Endothelial cell of umbilical vein (primary cell): ENCODE measurements around the gene TMEM109. TPM values are rescaled to one million over a fixed set of nuclear protein-coding genes. Genes with fewer than 3 reads are reported as not detected.

ENCODE experiments used
- BruUV-seq: library from RNA; stranded (reverse); fragments of 400-500 nt; replicated peaks from 2 replicates; lab custom pipeline; 2021; lab: Mats Ljungman, UMichigan
- CTCF ChIA-PET: fragments of 300-600, 350-600 bp; sonication (Branson Sonifier 250); formaldehyde crosslinking; loops from one replicate; lab custom pipeline; 2021; ENCODE audit warnings: antibody characterized with exemption, inconsistent platforms; lab: Charles Lee
- POLR2A ChIA-PET: fragments of 300-600, 350-600 bp; sonication (Branson Sonifier 250); formaldehyde crosslinking; loops from one replicate; lab custom pipeline; 2021; ENCODE audit warnings: antibody characterized with exemption, inconsistent platforms; lab: Charles Lee
- DNase-seq: peaks from one replicate; pipeline ENCODE4 v3.0.0-alpha.2; 2011; ENCODE audit warnings: low read depth, low spot score
- FAIRE-seq: peaks from 2 replicates; lab custom pipeline; 2011; peaks lifted over from hg19 to GRCh38; lab: Jason Lieb, UNC
- H2AFZ ChIP-seq: 2 replicates; pipeline ENCODE4 v1.6.0; 2012; ENCODE audit warnings: low read depth, low read length, control low read depth, inconsistent platforms
- H3K27ac ChIP-seq: 2 replicates; pipeline ENCODE4 v1.5.1; 2011; ENCODE audit warnings: low read depth, mild to moderate bottlenecking, control low read depth, low read length, moderate library complexity; ENCODE audit not compliant: insufficient read depth
- H3K27me3 ChIP-seq, 2 experiments: 2 replicates each; pipeline versions ENCODE4 v1.6.0 to v1.6.1; 2011; ENCODE audit warnings: low read length in 2 of 2, mixed read lengths in 1 of 2; ENCODE audit not compliant: control insufficient read depth in 2 of 2, insufficient read depth in 2 of 2
- H3K36me3 ChIP-seq, 2 experiments: 2 replicates in 1 of 2; 3 replicates in 1 of 2; pipeline ENCODE4 v1.5.1; 2011; ENCODE audit warnings: low read length in 2 of 2, mild to moderate bottlenecking in 1 of 2, moderate library complexity in 1 of 2; ENCODE audit not compliant: control insufficient read depth in 2 of 2, insufficient read depth in 2 of 2; ENCODE audit errors: extremely low read depth in 1 of 2
- H3K4me1 ChIP-seq: 3 replicates; pipeline ENCODE4 v1.5.1; 2011; ENCODE audit warnings: mild to moderate bottlenecking, low read length; ENCODE audit not compliant: control insufficient read depth, insufficient read depth; ENCODE audit errors: extremely low read depth
- H3K4me2 ChIP-seq: 2 replicates; pipeline ENCODE4 v1.6.1; 2011; ENCODE audit warnings: low read length, control low read depth, mixed read lengths; ENCODE audit not compliant: insufficient read depth
- H3K4me3 ChIP-seq, 3 experiments: fragments of 200-600 bp in 1 of 3; sonication (generic), shearing (Covaris generic) in 1 of 3; replicated peaks in 1 of 3; 2 replicates each; pipeline ENCODE4 v1.5.1; 2011 to 2016; ENCODE audit warnings: control low read depth in 3 of 3, low read length in 3 of 3, mild to moderate bottlenecking in 2 of 3, inconsistent platforms in 1 of 3, low read depth in 1 of 3, moderate library complexity in 1 of 3; ENCODE audit not compliant: insufficient read depth in 1 of 3
- H3K79me2 ChIP-seq: 2 replicates; pipeline ENCODE4 v1.6.0; 2012; ENCODE audit warnings: low read length, inconsistent platforms; ENCODE audit not compliant: control insufficient read depth, insufficient read depth
- H3K9ac ChIP-seq: replicated peaks from 2 replicates; pipeline ENCODE3; 2011; ENCODE audit warnings: low read length, control low read depth; ENCODE audit not compliant: insufficient read depth; ENCODE audit errors: extremely low read depth
- H3K9me1 ChIP-seq: replicated peaks from 3 replicates; pipeline ENCODE4 v1.6.0; 2011; ENCODE audit warnings: mild to moderate bottlenecking, low read length; ENCODE audit not compliant: control insufficient read depth, insufficient read depth; ENCODE audit errors: extremely low read depth
- H3K9me3 ChIP-seq: replicated peaks from 2 replicates; pipeline ENCODE4 v1.5.1; 2012; ENCODE audit warnings: low read length, inconsistent platforms; ENCODE audit not compliant: control insufficient read depth, insufficient read depth
- H4K20me1 ChIP-seq: replicated peaks from 2 replicates; pipeline ENCODE3; 2011; ENCODE audit warnings: mild to moderate bottlenecking, low read length; ENCODE audit not compliant: control insufficient read depth, insufficient read depth; ENCODE audit errors: extremely low read depth
- EZH2 ChIP-seq: IDR thresholded peaks from 2 replicates; pipeline ENCODE4 v1.6.1; 2012; ENCODE audit warnings: borderline replicate concordance, low read depth, mild to moderate bottlenecking, moderate library complexity, low read length, inconsistent platforms; ENCODE audit not compliant: severe bottlenecking
- FOS ChIP-seq: IDR thresholded peaks from 2 replicates; pipeline ENCODE4 v1.6.1; 2011; ENCODE audit warnings: mild to moderate bottlenecking, low read length, moderate library complexity, borderline replicate concordance; ENCODE audit not compliant: insufficient read depth
- GATA2 ChIP-seq: IDR thresholded peaks from 2 replicates; pipeline ENCODE4 v1.7.0; 2011; ENCODE audit warnings: low read depth, mild to moderate bottlenecking, moderate library complexity, mixed read lengths, low read length; ENCODE audit not compliant: insufficient read length, insufficient read depth
- JUN ChIP-seq: IDR thresholded peaks from 2 replicates; pipeline ENCODE4 v1.6.1; 2011; ENCODE audit warnings: borderline replicate concordance, low read depth; ENCODE audit not compliant: insufficient read length, insufficient read depth
- MYC ChIP-seq: IDR thresholded peaks from one replicate; pipeline ENCODE4 v1.6.1; 2011; ENCODE audit warnings: mild to moderate bottlenecking, low read depth, low read length
- POLR2A ChIP-seq: IDR thresholded peaks from 2 replicates; pipeline ENCODE4 v1.6.1; 2012; ENCODE audit warnings: low read depth, mild to moderate bottlenecking, control low read depth, low read length
- POLR2AphosphoS5 ChIP-seq: IDR thresholded peaks from 2 replicates; pipeline ENCODE4 v1.6.1; 2012; ENCODE audit warnings: low read depth, mild to moderate bottlenecking, control low read depth, low read length, moderate library complexity; ENCODE audit not compliant: insufficient read depth
- dilution Hi-C: fragments of 300-500 bp; cut with MboI; formaldehyde crosslinking; loops from one replicate; pipeline ENCODE4 v1.15.0; 2019; ENCODE audit warnings: low sequenced_read_pairs; ENCODE audit not compliant: extremely low pct_ligation_motif_present
- intact Hi-C: fragments of 100-400 bp; cut with micrococcal nuclease; formaldehyde crosslinking; loops from one replicate; pipeline ENCODE4 v1.10.0; 2022
- polyA plus RNA-seq, 4 experiments: library from polyadenylated mRNA; depleted of rRNA in 3 of 4; stranded (reverse) in 3 of 4; unstranded in 1 of 4; fragments of >200 nt; gene quantifications; 2 replicates each; pipeline versions ENCODE4 v1.2.1 to v1.2.3, GENCODE V29; 2011 to 2012; ENCODE audit warnings: missing spikeins in 1 of 4
- total RNA-seq: library from RNA; stranded (reverse); gene quantifications from 2 replicates; pipeline ENCODE4 v1.2.3, GENCODE V29; 2021
- TF ChIP-seq, protein P1 (sequence below): IDR thresholded peaks from 2 replicates; pipeline ENCODE4 v1.6.1; 2011; ENCODE audit not compliant: insufficient read depth, insufficient read length
- TF ChIP-seq, protein P2 (sequence below), 2 donors: IDR thresholded peaks; 1 replicate in 1 of 2; 2 replicates in 1 of 2; pipeline ENCODE4 v1.5.1; 2011; ENCODE audit warnings: low read length in 2 of 2, mild to moderate bottlenecking in 2 of 2, moderate library complexity in 2 of 2, control low read depth in 1 of 2, inconsistent platforms in 1 of 2, low read depth in 1 of 2; ENCODE audit not compliant: insufficient read depth in 1 of 2; ENCODE audit errors: extremely low read depth in 1 of 2

TMEM109 gene
- total and polyA plus RNA-seq, 2 donors (not counting 3 experiments of a cell fraction or from before 2014, with no cell fraction given) = 143 to 192 TPM

DNA sequence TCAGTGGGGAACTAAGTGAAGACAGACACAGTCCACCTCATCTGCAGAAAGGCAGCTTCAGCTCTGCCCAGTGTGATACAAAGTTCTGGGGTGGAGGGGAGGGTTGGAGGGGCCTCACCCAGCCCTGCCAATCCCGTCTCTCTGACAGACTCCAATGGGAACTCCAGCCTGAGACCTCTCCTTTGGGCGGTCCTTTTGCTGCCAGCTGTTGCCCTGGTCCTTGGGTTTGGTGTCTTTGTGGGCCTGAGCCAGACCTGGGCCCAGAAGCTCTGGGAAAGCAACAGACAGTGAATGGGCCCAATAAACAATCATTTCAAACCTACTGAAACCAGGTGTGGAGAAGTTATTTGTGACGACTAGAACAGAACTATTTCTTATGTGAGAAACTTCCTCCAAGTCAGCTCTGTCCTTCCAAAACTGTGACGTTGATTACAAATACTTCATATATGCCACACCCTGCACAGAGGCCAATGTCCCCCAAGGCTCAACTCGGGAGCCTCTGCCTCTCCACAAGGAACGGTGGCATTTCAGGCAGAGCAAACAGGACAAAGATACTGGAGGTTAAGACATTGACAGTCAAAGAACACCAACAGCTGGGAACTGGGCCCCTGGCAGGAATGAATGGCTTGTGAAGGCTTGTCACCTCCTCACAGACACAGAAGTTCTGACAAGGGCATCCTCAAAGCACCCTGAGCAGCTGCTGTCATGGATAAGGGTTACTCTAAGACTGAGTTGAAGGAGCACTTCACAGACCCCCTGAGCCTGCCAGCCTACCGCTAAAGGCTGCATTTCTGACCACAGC, 38.4 kb upstream of the TMEM109 start:
- Histone ChIP-seq H3K36me3 (no peaks in the 10 kb centered on the region), H3K9me1 (no peaks in the 10 kb centered on the region), H2AFZ (no peak overlapping the region), H4K20me1 (no peaks in the 10 kb centered on the region), H3K9ac (no peak overlapping the region), H3K4me2 (no peak overlapping the region), H3K4me1 (no peaks in the 10 kb centered on the region), H3K9me3 (no peaks in the 10 kb centered on the region), H3K27ac (no peak overlapping the region), H3K27me3 (no peaks in the 10 kb centered on the region), H3K79me2 (no peaks in the 10 kb centered on the region), H3K4me3 (no peak overlapping the region)
- dilution Hi-C loops = no loop called here
- BruUV-seq = no TSS peak
- DNase-seq (no peak), FAIRE-seq (no peak)
- ChIA-PET POLR2A (no interaction called here), CTCF (interaction anchor here (0.7 to 1.6 kb wide), 4 partner anchors 12 to 45 kb away, joined by 3 to 9 read pairs (median 4); no protein-coding TSS in a partner anchor)
- intact Hi-C loops = no loop called here
- TF ChIP-seq POLR2A (no peak), EZH2 (no peak), GATA2 (no peak), POLR2AphosphoS5 (no peak), JUN (no peak), MYC (no peak), FOS (no peak)
- TF ChIP-seq, protein P1, sequence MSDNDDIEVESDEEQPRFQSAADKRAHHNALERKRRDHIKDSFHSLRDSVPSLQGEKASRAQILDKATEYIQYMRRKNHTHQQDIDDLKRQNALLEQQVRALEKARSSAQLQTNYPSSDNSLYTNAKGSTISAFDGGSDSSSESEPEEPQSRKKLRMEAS = no peak
- TF ChIP-seq, protein P2, sequence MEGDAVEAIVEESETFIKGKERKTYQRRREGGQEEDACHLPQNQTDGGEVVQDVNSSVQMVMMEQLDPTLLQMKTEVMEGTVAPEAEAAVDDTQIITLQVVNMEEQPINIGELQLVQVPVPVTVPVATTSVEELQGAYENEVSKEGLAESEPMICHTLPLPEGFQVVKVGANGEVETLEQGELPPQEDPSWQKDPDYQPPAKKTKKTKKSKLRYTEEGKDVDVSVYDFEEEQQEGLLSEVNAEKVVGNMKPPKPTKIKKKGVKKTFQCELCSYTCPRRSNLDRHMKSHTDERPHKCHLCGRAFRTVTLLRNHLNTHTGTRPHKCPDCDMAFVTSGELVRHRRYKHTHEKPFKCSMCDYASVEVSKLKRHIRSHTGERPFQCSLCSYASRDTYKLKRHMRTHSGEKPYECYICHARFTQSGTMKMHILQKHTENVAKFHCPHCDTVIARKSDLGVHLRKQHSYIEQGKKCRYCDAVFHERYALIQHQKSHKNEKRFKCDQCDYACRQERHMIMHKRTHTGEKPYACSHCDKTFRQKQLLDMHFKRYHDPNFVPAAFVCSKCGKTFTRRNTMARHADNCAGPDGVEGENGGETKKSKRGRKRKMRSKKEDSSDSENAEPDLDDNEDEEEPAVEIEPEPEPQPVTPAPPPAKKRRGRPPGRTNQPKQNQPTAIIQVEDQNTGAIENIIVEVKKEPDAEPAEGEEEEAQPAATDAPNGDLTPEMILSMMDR (IDR thresholded peaks at IDR 0.05; ENCODE audit: extremely low read depth in 1 of 2, insufficient read depth in 1 of 2, low read depth in 1 of 2, low read length in 2 of 2) = no peak
